Muscle of arm (tissue), 14 donors: Measurements from ENCODE around the gene ATF6. TPM values are rescaled to one million over a fixed set of nuclear protein-coding genes. Genes with fewer than 3 reads are reported as not detected.
"Not testable (repeated sequence)": the region's sequence is repeated elsewhere in the genome, so short reads cannot be mapped to it uniquely, and the experiment has no call there.

Experiments
- DNase-seq: peaks from one replicate; pipeline ENCODE4 v3.0.0-alpha.2; 2013
- long read RNA-seq, 11 donors: transcript quantifications; one replicate each; lab custom pipeline, GENCODE V29; 2026
- polyA plus RNA-seq, 12 donors: library from polyadenylated mRNA; unstranded; fragments of 120-200 nt; gene quantifications; one replicate each; pipeline ENCODE4 v1.2.1, GENCODE V29; 2013; ENCODE audit not compliant: insufficient read length in 12 of 12

ATF6 gene, protein sequence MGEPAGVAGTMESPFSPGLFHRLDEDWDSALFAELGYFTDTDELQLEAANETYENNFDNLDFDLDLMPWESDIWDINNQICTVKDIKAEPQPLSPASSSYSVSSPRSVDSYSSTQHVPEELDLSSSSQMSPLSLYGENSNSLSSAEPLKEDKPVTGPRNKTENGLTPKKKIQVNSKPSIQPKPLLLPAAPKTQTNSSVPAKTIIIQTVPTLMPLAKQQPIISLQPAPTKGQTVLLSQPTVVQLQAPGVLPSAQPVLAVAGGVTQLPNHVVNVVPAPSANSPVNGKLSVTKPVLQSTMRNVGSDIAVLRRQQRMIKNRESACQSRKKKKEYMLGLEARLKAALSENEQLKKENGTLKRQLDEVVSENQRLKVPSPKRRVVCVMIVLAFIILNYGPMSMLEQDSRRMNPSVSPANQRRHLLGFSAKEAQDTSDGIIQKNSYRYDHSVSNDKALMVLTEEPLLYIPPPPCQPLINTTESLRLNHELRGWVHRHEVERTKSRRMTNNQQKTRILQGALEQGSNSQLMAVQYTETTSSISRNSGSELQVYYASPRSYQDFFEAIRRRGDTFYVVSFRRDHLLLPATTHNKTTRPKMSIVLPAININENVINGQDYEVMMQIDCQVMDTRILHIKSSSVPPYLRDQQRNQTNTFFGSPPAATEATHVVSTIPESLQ
- 10 to 100 TPM in 11 of 12 donors, not detected in 1; 15.4 to 23.1 (median 19.7) TPM for polyA plus RNA-seq
- long read RNA-seq, donor 1, full-length matches to known transcripts: 4 of 20 reads
- long read RNA-seq, donor 1, partial matches to known transcripts: 16 of 20 reads
- long read RNA-seq, donor 1, other reads (novel, unspliced or antisense): 0 of 20 reads
- long read RNA-seq, donor 2, full-length matches to known transcripts: 5 of 11 reads
- long read RNA-seq, donor 2, partial matches to known transcripts: 6 of 11 reads
- long read RNA-seq, donor 2, other reads (novel, unspliced or antisense): 0 of 11 reads
- long read RNA-seq, donor 3, full-length matches to known transcripts: 2 of 2 reads
- long read RNA-seq, donor 3, partial matches to known transcripts: 0 of 2 reads
- long read RNA-seq, donor 3, other reads (novel, unspliced or antisense): 0 of 2 reads
- long read RNA-seq, donor 4: 0 reads
- long read RNA-seq, donor 5, full-length matches to known transcripts: 5 of 42 reads
- long read RNA-seq, donor 5, partial matches to known transcripts: 37 of 42 reads
- long read RNA-seq, donor 5, other reads (novel, unspliced or antisense): 0 of 42 reads
- long read RNA-seq, donor 6, full-length matches to known transcripts: 4 of 41 reads
- long read RNA-seq, donor 6, partial matches to known transcripts: 31 of 41 reads
- long read RNA-seq, donor 6, other reads (novel, unspliced or antisense): 6 of 41 reads
- long read RNA-seq, donor 7, full-length matches to known transcripts: 4 of 4 reads
- long read RNA-seq, donor 7, partial matches to known transcripts: 0 of 4 reads
- long read RNA-seq, donor 7, other reads (novel, unspliced or antisense): 0 of 4 reads
- long read RNA-seq, donor 8, full-length matches to known transcripts: 7 of 7 reads
- long read RNA-seq, donor 8, partial matches to known transcripts: 0 of 7 reads
- long read RNA-seq, donor 8, other reads (novel, unspliced or antisense): 0 of 7 reads
- long read RNA-seq, donor 9, full-length matches to known transcripts: 2 of 2 reads
- long read RNA-seq, donor 9, partial matches to known transcripts: 0 of 2 reads
- long read RNA-seq, donor 9, other reads (novel, unspliced or antisense): 0 of 2 reads
- long read RNA-seq, donor 10, full-length matches to known transcripts: 3 of 8 reads
- long read RNA-seq, donor 10, partial matches to known transcripts: 5 of 8 reads
- long read RNA-seq, donor 10, other reads (novel, unspliced or antisense): 0 of 8 reads
- long read RNA-seq, donor 11, full-length matches to known transcripts: 2 of 123 reads
- long read RNA-seq, donor 11, partial matches to known transcripts: 121 of 123 reads
- long read RNA-seq, donor 11, other reads (novel, unspliced or antisense): 0 of 123 reads

DNA sequence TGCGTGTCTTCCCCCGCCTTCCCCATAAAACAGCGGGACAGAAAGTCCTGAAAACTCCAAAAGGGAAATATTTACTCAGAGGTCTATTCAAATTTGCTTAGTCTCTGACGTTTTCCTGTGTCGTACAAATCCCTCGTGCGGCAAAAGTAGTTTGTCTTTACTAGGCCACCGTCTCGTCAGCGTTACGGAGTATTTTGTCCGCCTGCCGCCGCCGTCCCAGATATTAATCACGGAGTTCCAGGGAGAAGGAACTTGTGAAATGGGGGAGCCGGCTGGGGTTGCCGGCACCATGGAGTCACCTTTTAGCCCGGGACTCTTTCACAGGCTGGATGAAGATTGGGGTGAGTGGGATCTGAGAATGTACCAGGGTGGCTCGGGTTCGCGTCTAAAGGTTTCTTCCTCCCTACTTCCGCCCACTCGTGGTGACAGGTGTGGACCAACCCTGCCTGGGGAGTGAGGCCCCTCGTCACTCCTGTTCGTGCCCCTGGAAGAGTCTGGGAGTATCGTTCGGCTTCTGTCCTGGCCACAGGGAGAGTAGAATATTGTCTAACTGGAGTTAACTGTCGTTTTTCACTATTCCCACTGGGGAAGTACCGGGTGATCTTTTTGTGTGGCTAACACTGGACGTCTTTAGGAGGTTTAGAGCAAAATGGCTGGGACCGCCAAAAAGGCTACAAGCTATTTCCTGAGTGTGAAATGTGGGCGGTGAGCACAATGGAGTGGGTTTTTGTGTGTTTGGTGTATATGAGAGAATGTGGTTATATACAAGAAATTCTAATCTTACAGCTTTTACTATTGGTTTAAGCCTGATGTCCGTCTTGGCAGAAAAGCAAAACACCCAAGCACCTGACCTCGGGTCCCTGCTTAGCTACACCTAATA is at the start of gene ATF6:
Gene ATF6 (plus strand): TSS at position 219 of the 880 bp plus-strand sequence. CDS start 41 bp downstream, at position 260.
- peak; percentile 95 for DNase-seq

DNA sequence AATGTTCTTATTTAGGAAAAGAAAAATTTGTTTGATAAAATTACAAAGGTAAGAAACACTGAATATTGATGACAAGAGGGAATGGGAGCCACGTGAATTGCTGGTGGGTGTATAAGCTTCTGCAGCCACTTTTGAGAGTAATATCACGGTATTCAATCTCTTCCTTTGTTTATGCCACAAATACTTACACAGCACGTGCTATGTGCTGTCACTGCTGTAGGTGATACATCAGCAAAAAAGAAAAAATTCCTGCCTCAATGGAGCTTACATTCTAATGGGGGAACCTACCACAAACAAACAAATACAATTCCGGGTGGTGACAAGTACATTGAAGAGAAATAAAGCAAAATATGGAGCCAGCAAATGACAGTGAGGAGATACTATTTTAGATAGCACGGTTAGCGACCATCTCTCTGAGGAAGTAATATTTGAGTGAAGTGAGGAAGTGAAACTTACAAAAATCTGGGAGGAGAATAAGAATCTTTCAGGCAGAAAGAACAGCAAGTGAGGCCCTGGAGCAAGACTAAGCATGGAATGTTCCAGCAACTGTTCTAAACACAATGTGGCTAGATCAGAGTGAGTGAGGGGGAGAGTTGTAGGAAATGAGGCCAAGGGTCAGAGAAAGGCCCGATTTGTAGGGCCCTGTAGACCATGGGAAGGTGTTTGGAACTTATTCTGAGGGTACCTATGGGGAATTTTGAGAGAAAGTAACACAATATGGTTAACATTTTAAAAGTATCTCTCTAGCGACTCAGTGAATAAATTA is 47.4 kb upstream of the ATF6 start:
- no peak for DNase-seq

DNA sequence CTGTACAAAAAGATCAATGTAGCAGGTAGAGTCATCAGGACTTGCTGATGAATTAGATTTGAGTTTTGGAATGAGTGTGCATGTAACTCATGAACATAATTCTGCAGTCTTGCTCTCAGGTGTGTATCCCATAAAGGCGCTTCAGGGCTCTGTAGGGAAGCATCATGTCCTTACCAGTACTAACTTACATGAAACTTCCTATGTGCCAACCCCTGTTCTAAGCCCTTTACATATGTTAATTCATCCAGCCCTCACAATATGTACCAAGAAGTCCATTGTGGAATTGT is 46.9 kb upstream of the ATF6 start:
- no peak for DNase-seq

DNA sequence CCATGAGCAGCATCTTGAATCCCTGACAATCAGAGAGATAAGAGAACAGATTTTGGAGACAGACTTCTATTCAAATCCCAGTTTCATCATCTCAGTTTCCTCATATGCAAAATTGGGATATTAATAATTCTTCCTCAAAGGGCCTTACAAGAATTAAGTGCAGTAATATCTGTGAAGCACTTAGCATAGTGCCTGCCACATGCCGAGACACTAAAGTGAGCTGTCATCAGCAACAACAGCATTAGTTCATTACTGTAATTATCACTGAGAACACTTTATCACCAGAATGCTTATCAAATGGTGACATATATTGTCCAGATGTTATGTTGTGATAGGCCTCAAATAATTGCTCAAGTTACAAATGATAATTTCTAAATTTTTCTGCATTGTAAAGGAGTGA is 45.7 kb upstream of the ATF6 start:
- no peak for DNase-seq

DNA sequence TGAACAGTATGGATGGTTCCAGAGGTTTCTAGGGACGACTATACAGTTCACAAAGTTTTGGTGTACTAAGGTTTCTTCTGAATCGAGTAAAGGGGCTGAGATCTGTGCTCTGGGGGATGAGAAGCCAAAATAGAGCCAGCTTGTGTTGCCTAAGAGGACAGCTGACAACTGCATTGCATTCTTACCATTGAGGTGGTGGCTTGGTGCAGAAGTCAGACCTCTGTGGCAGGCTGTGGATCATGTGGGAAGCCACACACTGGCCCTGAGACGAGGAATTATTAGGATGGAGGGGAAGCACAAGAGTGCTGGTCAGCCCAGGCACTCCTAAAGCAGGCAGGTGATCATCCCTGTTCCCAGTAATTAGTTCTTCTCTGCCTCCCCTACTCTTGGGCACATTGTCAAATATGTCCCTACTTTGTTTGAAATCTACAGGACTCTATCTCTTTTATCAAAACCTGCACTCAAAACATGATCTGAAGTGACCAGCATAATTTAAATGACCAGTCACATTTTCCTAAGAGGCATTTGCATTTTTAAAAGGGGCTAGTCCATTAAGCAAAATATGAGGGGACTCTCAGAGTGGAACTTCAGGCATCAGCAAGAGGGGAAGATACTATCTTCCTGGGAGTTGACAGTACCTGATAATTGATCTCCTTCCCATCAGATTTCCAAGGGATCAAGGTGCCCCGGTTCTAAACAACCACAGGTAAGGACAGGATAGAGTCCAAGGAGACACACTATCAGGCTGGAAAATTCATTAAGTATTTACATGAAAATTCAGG is 45.0 kb upstream of the ATF6 start, which contains the start of gene FCRLB:
Gene FCRLB (plus strand): TSS at position 589 of the 782 bp plus-strand sequence. CDS start 1,129 bp downstream, outside the sequence.
- DNase-seq: no peak

DNA sequence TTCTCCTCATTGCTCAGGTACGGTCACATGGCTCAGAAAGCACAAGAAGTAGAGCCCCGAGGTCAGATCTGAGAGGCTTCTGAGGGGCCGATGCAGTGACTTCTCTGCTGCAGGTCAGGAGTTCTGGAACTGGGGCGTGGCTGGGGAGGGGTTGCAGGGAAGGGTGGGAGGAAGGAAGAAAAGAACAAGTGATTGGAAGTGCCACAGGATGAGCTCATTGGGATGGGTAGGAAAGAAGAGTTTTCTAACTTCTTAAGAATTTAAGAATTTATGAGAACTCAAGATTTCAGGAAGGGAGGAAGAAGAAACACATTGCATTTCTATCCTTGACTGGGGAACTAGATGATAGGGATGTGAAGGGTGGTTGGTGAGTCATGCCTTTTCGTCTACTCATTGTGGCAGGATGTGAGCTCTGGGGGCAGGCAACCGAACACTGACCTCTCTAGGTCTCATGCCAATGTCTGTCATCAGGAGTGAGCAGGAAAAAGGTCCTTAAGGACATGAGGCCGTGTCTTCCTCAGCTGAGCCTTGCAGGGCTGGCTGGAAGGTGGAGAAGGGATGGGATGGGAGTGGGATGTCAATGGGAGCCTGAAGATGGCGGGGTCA is 44.3 kb upstream of the ATF6 start:
- no peak for DNase-seq

DNA sequence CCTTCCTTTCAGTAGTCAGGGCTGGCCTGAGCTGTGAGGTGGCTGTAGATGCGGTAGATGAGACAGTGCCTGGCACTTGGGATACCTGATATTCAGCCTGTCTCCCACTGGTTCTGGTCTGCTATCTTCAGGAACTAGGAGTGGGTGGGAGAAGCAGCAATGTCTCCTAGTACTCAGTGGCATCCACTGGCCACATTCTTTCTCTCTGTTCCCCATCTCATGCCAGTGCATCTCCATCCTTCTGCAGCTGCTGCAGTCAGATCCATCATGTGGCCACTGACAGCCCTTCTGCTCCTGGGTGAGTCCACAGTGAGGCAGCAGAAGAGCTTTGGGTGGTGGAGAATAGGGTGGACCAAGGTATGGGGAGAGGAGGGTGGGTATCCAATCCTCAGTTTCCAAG is 43.7 kb upstream of the ATF6 start:
- no peak for DNase-seq

DNA sequence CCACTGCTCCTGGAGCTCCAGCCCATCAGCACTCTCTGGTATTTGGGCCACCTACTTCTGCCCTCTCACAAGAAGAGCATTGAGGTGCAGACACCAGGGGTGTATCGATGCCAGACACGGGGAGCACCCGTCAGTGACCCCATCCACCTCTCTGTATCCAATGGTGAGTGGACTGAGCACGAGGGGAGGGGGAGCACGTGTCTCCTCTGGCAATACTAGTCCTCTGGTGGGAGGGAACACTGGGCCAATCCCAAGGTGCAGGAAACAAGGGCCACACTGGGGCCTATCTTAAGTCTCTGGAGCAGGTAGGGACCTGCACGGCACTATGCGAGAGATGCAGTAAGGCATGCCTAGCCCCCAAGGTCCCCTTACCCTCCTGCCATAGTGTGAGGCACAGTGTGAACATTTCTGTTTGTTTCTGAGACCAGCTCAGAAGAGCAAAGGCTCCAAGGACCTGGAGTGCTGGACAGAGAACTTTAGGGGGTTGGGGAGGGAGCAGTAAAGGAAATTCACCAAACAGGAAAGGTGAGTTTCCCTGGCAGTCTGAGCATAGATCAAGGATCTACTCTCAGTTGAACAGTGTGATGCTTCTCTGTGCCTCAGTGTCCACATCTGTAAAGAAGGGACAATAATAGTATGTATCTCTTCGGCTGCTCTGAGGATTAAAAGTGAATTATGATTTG is 42.5 kb upstream of the ATF6 start:
- no peak for DNase-seq

DNA sequence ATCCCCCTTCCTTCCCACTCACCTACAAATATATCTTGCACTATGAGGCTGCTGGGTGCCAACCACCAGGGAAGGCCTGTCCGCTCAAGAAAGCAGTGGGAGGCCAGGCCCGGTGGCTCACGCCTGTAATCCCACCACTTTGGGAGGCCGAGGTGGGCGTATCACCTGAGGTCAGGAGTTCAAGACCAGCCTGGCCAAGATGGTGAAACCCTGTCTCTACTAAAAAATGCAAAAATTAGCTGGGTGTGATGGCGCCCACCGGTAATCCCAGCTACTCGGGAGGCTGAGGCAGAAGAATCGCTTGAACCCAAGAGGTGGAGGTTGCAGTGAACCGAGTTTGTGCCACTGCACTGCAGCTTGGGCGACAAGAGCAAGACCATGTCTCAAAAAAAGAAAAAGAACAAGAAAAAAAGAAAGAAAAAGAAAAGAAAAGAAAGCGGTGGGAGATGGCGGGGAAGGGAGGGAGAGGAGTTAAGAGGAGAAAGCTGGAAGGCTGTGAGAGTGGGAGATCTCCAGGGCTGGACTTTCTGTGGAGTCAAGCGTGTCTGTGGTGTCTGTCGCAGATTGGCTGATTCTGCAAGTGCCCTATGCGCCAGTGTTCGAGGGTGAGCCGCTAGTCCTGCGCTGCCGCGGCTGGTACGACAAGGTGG is 40.7 kb upstream of the ATF6 start:
- not testable (repeated sequence) for DNase-seq

DNA sequence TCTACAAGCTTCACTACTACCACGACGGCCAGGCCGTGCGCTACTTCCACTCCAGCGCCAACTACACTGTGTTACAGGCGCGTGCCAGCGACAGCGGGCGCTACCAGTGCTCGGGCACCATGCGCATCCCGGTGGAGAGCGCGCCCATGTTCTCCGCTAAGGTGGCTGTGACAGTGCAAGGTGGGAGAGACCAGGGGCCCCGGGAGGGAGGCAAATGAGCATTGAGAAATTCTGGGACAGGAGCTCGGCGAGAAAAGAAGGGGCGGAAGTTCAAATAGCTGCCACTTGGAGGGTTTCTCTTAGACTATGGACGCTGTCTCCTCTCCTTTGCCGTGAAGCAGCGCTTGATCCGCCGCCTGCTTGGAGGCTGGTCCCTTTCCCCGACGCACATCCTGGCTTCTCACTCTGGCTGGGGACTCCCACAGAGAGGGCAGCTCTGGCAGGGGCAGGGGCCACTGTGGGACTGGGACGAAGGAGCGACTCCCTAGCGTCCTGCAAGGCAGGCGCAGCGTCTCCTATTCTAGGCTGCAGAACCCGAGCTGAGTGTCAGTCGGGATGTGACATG is 40.1 kb upstream of the ATF6 start:
- DNase-seq: peak; percentile 25

DNA sequence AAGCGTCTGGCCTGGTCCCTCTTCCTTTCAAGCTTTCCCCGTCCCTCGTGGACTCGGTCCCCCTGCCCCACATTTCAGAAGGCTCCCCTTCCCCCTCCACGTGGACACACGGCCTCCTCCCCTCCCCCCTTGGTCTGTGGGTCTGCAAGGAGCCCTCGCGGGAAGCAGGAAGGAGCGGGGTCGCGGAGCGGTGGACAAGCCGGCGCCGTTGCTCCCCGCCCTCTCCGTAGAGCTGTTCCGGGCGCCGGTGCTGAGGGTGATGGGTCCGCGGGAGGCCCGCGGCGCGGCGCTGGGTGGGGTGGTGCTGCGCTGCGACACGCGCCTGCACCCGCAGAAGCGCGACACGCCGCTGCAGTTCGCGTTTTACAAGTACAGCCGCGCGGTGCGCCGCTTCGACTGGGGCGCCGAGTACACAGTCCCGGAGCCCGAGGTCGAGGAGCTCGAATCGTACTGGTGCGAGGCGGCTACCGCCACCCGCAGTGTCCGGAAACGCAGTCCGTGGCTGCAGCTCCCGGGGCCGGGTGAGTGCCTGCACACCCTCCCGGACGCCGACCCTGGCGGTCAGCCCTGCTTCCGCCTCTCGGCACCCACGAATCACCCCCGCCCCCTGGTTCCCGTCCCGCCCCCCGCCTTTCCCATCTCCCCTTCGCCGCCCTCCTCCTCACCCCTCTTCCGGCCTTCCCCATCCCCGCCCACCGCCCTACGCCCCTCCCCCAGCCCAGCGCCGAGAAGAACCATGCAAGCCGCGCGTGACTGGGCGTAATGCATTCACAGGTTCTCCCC is 39.5 kb upstream of the ATF6 start:
- DNase-seq: peak; percentile 88

DNA sequence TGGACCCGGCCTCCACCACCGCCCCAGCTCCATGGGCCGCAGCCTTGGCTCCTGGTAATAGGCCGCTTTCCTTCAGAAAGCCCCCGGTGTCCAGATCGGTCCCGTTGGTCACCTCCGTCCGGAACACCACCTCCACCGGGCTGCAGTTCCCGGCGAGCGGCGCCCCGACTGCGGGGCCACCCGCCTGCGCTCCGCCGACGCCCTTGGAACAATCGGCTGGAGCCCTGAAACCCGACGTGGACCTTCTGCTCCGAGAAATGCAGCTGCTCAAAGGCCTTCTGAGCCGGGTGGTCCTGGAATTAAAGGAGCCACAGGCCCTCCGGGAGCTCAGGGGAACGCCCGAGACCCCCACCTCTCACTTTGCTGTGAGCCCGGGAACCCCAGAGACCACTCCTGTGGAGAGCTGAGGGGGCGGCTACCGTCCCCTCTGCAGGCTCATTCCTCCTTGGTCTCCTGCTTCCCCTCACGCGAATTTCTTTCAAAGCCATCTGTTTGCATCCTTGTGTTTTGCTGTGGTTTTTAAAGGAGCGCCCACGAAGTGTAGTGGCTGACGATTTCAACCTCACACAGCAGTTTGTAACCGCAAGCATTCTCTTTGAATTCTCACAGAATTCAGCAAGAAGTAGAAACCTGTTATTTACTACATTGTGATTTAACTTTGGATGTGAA is 38.7 kb upstream of the ATF6 start:
- no peak for DNase-seq

DNA sequence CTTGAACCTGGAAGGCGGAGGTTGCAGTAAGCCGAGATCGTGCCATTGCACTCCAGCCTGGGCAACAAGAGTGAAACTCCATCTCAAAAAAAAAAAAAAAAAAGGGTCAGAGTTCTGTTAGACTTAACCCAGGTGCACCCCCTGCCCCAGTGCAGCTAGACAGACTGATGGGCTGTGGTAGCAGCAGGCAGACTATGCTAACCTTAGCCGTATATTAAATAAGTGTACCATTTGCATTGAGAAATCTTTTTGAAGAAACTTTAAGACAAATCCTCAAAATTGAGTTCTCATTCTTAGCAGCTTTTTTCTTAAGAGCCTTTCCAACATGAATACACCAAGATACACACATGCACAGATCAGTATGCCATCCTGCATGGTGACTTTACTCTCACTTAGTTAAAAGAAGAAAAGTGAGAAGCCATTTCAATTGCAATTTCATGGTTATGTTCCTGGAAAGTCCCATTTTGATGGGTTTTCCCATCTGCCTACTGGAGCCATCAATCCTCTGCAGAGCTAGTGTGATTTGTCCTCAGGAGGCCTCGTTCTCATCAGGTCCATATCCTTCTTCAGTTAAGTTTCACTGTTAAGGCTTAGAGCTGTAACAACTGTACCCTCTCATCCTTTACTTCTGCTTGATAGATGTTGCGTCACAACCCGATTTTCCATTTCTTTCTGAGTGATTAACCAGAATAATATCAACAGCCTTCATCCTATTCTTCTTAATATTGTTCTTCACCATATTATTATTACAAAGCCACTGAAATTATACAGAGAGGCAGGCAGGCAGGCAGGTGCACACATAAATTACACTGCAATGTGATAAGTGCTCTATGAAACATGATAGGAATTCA is 37.5 kb upstream of the ATF6 start:
- DNase-seq: no peak
